ENCODE data around the gene KIAA1191. TPM values are rescaled to one million over a fixed set of nuclear protein-coding genes. Genes with fewer than 3 reads are reported as not detected.
"Not testable (repeated sequence)": the region's sequence is repeated elsewhere in the genome, so short reads cannot be mapped to it uniquely, and the experiment has no call there.

KIAA1191 gene
- total RNA-seq (10 to 100 TPM; 59.4 to 76.6 (median 65.9) TPM), polyA plus RNA-seq (10 to 100 TPM; 43.1 to 53.3 TPM), total RNA-seq (111 reads per million, percentile 86 among the genes with 10 or more reads in this experiment)

- Histone ChIP-seq H3K27me3 (ENCODE audit: control insufficient read depth in 2 of 2, insufficient read depth in 2 of 2, low read length in 2 of 2) (no peaks in the 10 kb centered on the region), H3K36me3 (ENCODE audit: control insufficient read depth in 2 of 3, insufficient read depth in 3 of 3, low read length in 3 of 3) (peaks cover 0 to 6% (median 5%) of the 10 kb centered on the region in 3 experiments), H3K4me1 (ENCODE audit: control insufficient read depth in 2 of 2, insufficient read depth in 2 of 2, low read length in 2 of 2) (peaks cover 19 to 24% of the 10 kb centered on the region in 2 donors), H3K4me3 (ENCODE audit: low read length) (peak within 1 kb of the TSS; percentile 82), H3K9me3 (ENCODE audit: control insufficient read depth in 2 of 3, low read length in 3 of 3) (no peaks in the 10 kb centered on the region), H3K27ac (ENCODE audit: low read depth, low read length) (peak within 1 kb of the TSS; percentile 80)
- CTCF ChIA-PET = interaction anchor here (0.6 to 1.2 kb wide), 5 partner anchors 27 to 701 kb away, joined by 3 to 4 read pairs (median 3); partner anchors contain the start of gene FAF2
- peak; percentile 80 to 96 (median 93) for DNase-seq
- peaks cover 0 to 10% (median 9%) of the 10 kb centered on the region in 5 donors for H3K36me3 Mint-ChIP-seq
- H3K4me3 Mint-ChIP-seq = peak within 1 kb of the TSS; percentile 93 to 99 (median 98)
- no peaks in the 10 kb centered on the region for H3K27me3 Mint-ChIP-seq
- H3K9me3 Mint-ChIP-seq = no peaks in the 10 kb centered on the region
- H3K27ac Mint-ChIP-seq = peak within 1 kb of the TSS; percentile 91 to 99 (median 94)
- ATAC-seq = peak; percentile 96
- peaks cover 21 to 49% (median 38%) of the 10 kb centered on the region in 7 donors for H3K4me1 Mint-ChIP-seq
- POLR2A ChIA-PET = interaction anchor here (0.6 to 3.7 kb wide), 18 partner anchors 8 to 860 kb away, joined by 3 to 53 read pairs (median 5); partner anchors contain the start of genes CDHR2, CLTB, FAF2 and HIGD2A
- intact Hi-C loops (cut with micrococcal nuclease) = loop anchor here (1.0 to 10.0 kb wide), 11 partner anchors 27 to 1843 kb away; partner anchors contain the start of genes FAF2 (in 2 of the 2), RNF44 (in 2 of the 2), SIMC1 (in 2 of the 2) and CLTB (in 1 of the 2)
Measured at GRCh38 chr5:176361437-176362232, at the start of gene KIAA1191. TSS of gene KIAA1191 (minus strand) at chr5:176361764. CDS start at chr5:176359508, 2,256 bp downstream.

- Mint-ChIP-seq H3K4me3 (no peak overlapping the region), H3K27me3 (no peaks in the 10 kb centered on the region), H3K9me3 (no peaks in the 10 kb centered on the region), H3K4me1 (peaks cover 19 to 47% (median 41%) of the 10 kb centered on the region in 7 donors), H3K27ac (peak overlapping the region in 5 of 9 donors; percentile 3 to 68 (median 42)), H3K36me3 (peaks cover 0 to 18% (median 12%) of the 10 kb centered on the region in 5 donors)
- Histone ChIP-seq H3K9me3 (ENCODE audit: control insufficient read depth in 2 of 3, low read length in 3 of 3) (no peaks in the 10 kb centered on the region), H3K27me3 (ENCODE audit: control insufficient read depth in 2 of 2, insufficient read depth in 2 of 2, low read length in 2 of 2) (no peaks in the 10 kb centered on the region), H3K36me3 (ENCODE audit: control insufficient read depth in 2 of 3, insufficient read depth in 3 of 3, low read length in 3 of 3) (peaks cover 0 to 29% (median 0%) of the 10 kb centered on the region in 3 experiments), H3K4me3 (ENCODE audit: low read length) (no peak overlapping the region), H3K4me1 (ENCODE audit: control insufficient read depth in 2 of 2, insufficient read depth in 2 of 2, low read length in 2 of 2) (peaks cover 15 to 19% of the 10 kb centered on the region in 2 donors), H3K27ac (ENCODE audit: low read depth, low read length) (no peak overlapping the region)
- ChIA-PET POLR2A (interaction anchor here (1.4 kb wide), 1 partner anchor 37 kb away, joined by 3 read pairs; the partner anchor contains the start of gene FAF2), CTCF (no interaction called here)
- DNase-seq (no peak), ATAC-seq (no peak)
- intact Hi-C loops (cut with micrococcal nuclease) = no loop called here
Measured at GRCh38 chr5:176410486-176411180, 49.1 kb upstream of the KIAA1191 start.

- H3K4me3 Mint-ChIP-seq = no peak overlapping the region
- DNase-seq = no peak
- H3K9me3 Mint-ChIP-seq = no peaks in the 10 kb centered on the region
- Histone ChIP-seq H3K4me3 (ENCODE audit: low read length) (no peak overlapping the region), H3K27me3 (ENCODE audit: control insufficient read depth in 2 of 2, insufficient read depth in 2 of 2, low read length in 2 of 2) (no peaks in the 10 kb centered on the region), H3K36me3 (ENCODE audit: control insufficient read depth in 2 of 3, insufficient read depth in 3 of 3, low read length in 3 of 3) (peaks cover 0 to 37% (median 0%) of the 10 kb centered on the region in 3 experiments), H3K9me3 (ENCODE audit: control insufficient read depth in 2 of 3, low read length in 3 of 3) (no peaks in the 10 kb centered on the region), H3K4me1 (ENCODE audit: control insufficient read depth in 2 of 2, insufficient read depth in 2 of 2, low read length in 2 of 2) (peaks cover 7 to 12% of the 10 kb centered on the region in 2 donors), H3K27ac (ENCODE audit: low read depth, low read length) (no peak overlapping the region)
- peak overlapping the region in 1 of 9 donors; percentile 27 for H3K27ac Mint-ChIP-seq
- no peak for ATAC-seq
- ChIA-PET CTCF (no interaction called here), POLR2A (interaction anchor here (1.4 kb wide), 1 partner anchor 38 kb away, joined by 3 read pairs; the partner anchor contains the start of gene FAF2)
- intact Hi-C loops (cut with micrococcal nuclease) = no loop called here
- H3K27me3 Mint-ChIP-seq = no peaks in the 10 kb centered on the region
- peaks cover 16 to 38% (median 33%) of the 10 kb centered on the region in 7 donors for H3K4me1 Mint-ChIP-seq
- H3K36me3 Mint-ChIP-seq = peaks cover 0 to 18% (median 12%) of the 10 kb centered on the region in 5 donors
Measured at GRCh38 chr5:176409765-176410164, 48.2 kb upstream of the KIAA1191 start.

- no peak for DNase-seq
- Histone ChIP-seq H3K4me1 (ENCODE audit: control insufficient read depth in 2 of 2, insufficient read depth in 2 of 2, low read length in 2 of 2) (peaks cover 0 to under 1% of the 10 kb centered on the region in 2 donors), H3K36me3 (ENCODE audit: control insufficient read depth in 2 of 3, insufficient read depth in 3 of 3, low read length in 3 of 3) (peaks cover 0 to 45% (median 0%) of the 10 kb centered on the region in 3 experiments), H3K4me3 (ENCODE audit: low read length) (no peak overlapping the region), H3K27ac (ENCODE audit: low read depth, low read length) (no peak overlapping the region), H3K9me3 (ENCODE audit: control insufficient read depth in 2 of 3, low read length in 3 of 3) (no peaks in the 10 kb centered on the region), H3K27me3 (ENCODE audit: control insufficient read depth in 2 of 2, insufficient read depth in 2 of 2, low read length in 2 of 2) (no peaks in the 10 kb centered on the region)
- H3K36me3 Mint-ChIP-seq = peaks cover 0 to 18% (median 12%) of the 10 kb centered on the region in 5 donors
- ATAC-seq = no peak
- H3K27me3 Mint-ChIP-seq = no peaks in the 10 kb centered on the region
- intact Hi-C loops (cut with micrococcal nuclease) = no loop called here
- peaks cover 8 to 27% (median 22%) of the 10 kb centered on the region in 7 donors for H3K4me1 Mint-ChIP-seq
- no peaks in the 10 kb centered on the region for H3K9me3 Mint-ChIP-seq
- H3K27ac Mint-ChIP-seq = no peak overlapping the region
- H3K4me3 Mint-ChIP-seq = no peak overlapping the region
- CTCF ChIA-PET = interaction anchor here (0.7 kb wide), 1 partner anchor 165 kb away, joined by 5 read pairs; no protein-coding TSS in a partner anchor
- POLR2A ChIA-PET = no interaction called here
Measured at GRCh38 chr5:176408590-176408989, 47.0 kb upstream of the KIAA1191 start.

GRCh38 chr5:176408252-176408573 lies 46.6 kb upstream of the KIAA1191 start:
- CTCF ChIA-PET, H3K27ac Mint-ChIP-seq: not testable (repeated sequence)

More at GRCh38 chr5:176408252-176408573, 46.6 kb upstream of the KIAA1191 start:
- peaks cover 0 to 18% (median 12%) of the 10 kb centered on the region in 5 donors for H3K36me3 Mint-ChIP-seq
- ATAC-seq; intact Hi-C loops (cut with micrococcal nuclease); DNase-seq; H3K4me1 ChIP-seq (ENCODE audit: control insufficient read depth in 2 of 2, insufficient read depth in 2 of 2, low read length in 2 of 2); H3K27me3 Mint-ChIP-seq; POLR2A ChIA-PET; H3K4me3 ChIP-seq (ENCODE audit: low read length); H3K4me3 Mint-ChIP-seq; H3K27me3 ChIP-seq (ENCODE audit: control insufficient read depth in 2 of 2, insufficient read depth in 2 of 2, low read length in 2 of 2); H3K9me3 Mint-ChIP-seq; H3K9me3 ChIP-seq (ENCODE audit: control insufficient read depth in 2 of 3, low read length in 3 of 3); H3K27ac ChIP-seq (ENCODE audit: low read depth, low read length): not testable (repeated sequence)
- H3K36me3 ChIP-seq (ENCODE audit: control insufficient read depth in 2 of 3, insufficient read depth in 3 of 3, low read length in 3 of 3) = peaks cover 0 to 45% (median 0%) of the 10 kb centered on the region in 3 experiments
- H3K4me1 Mint-ChIP-seq = peaks cover 8 to 23% (median 19%) of the 10 kb centered on the region in 7 donors
